ENCODE data around the gene TOGARAM1. TPM values are rescaled to one million over a fixed set of nuclear protein-coding genes. Genes with fewer than 3 reads are reported as not detected.

TOGARAM1 gene
- total and polyA plus RNA-seq, 9 of the 15 experiments (the other 6 are each of a cell fraction or from before 2014, with no cell fraction given), result 1.3 to 6.4 (median 3.7) TPM

GRCh38 chr14:45123271-45123670 lies 161.3 kb downstream of the TOGARAM1 start:
- ChIA-PET POLR2A (no interaction called here), CTCF (ENCODE audit: low intra/inter-chr PET ratio) (no interaction called here)
- H4K20me1 ChIP-seq (replicated peaks; ENCODE audit: control insufficient read depth, insufficient read depth, low read length), result no peaks in the 10 kb centered on the region
- TF ChIP-seq ESRRA (IDR thresholded peaks at IDR 0.05; ENCODE audit: borderline replicate concordance, low read depth) (no peak), ZKSCAN3 (CRISPR knock-in tag; IDR thresholded peaks at IDR 0.05) (no peak), SMAD3 (CRISPR knock-in tag; conservative IDR thresholded peaks at IDR 0.05) (no peak), ZNF592 (IDR thresholded peaks at IDR 0.05) (no peak), KDM2B (CRISPR knock-in tag; IDR thresholded peaks at IDR 0.05) (no peak), CTCFL (IDR thresholded peaks at IDR 0.05; ENCODE audit: borderline replicate concordance, insufficient read depth, low read depth, low read length, poor library complexity, severe bottlenecking) (no peak), NR4A1 (CRISPR knock-in tag; IDR thresholded peaks at IDR 0.05) (no peak), NR4A1 (tag; IDR thresholded peaks at IDR 0.05) (no peak), HDAC8 (tag; IDR thresholded peaks at IDR 0.05) (no peak)
- no peak overlapping the region for H3K4me3 ChIP-seq
- no peak overlapping the region for H3K27ac ChIP-seq (ENCODE audit: extremely low read depth, low read depth, low read length)
- in situ Hi-C loops (cut with MboI), result no loop called here
- H3K9ac ChIP-seq (ENCODE audit: insufficient read depth in 1 of 2, low read depth in 2 of 2, low read length in 2 of 2), result no peak overlapping the region
- no peak for DNase-seq (ENCODE audit: extremely low read depth in 1 of 4, low spot score in 3 of 4)
- H3K4me2 ChIP-seq (ENCODE audit: insufficient read depth, low read length), result no peak overlapping the region
- WGBS (ENCODE audit: insufficient coverage, low coverage, missing lambda C conversion rate), result 84% methylated on average over 3 of the region's 3 CpGs
- no peaks in the 10 kb centered on the region for H3K9me3 ChIP-seq (replicated peaks; ENCODE audit: control insufficient read depth, insufficient read depth, low read depth, low read length)
- ATAC-seq, result no peak
- H3K9me1 ChIP-seq (ENCODE audit: control insufficient read depth, insufficient read depth, low read length), result no peaks in the 10 kb centered on the region
- H3K4me1 ChIP-seq (replicated peaks in 1 of 2; ENCODE audit: control insufficient read depth in 2 of 2, insufficient read depth in 2 of 2, low read length in 2 of 2), result peaks cover 0 to 10% of the 10 kb centered on the region in 2 experiments; a peak in 2 of 5 replicates
- H3K27me3 ChIP-seq (ENCODE audit: control insufficient read depth in 2 of 2, insufficient read depth in 2 of 2, low read length in 2 of 2), result no peaks in the 10 kb centered on the region
- no TSS peak for BruUV-seq (replicated peaks)
- no peaks in the 10 kb centered on the region for H3K79me2 ChIP-seq (ENCODE audit: control insufficient read depth, insufficient read depth, low read length)
- intact Hi-C loops (cut with micrococcal nuclease), result no loop called here
- H2AFZ ChIP-seq (ENCODE audit: low read depth, low read length), result no peak overlapping the region
- no peak for FAIRE-seq
- H3K36me3 ChIP-seq (ENCODE audit: control insufficient read depth, insufficient read depth, low read length), result peaks cover 57% of the 10 kb centered on the region; the same call in 2 of the 3 replicates
